ENCODE measurements around the gene FGFRL1.
"Not testable (repeated sequence)": the region's sequence is repeated elsewhere in the genome, so short reads cannot be mapped to it uniquely, and the experiment has no call there.

Gene FGFRL1

GRCh38 chr4:1041147-1041935, 29.9 kb downstream of the FGFRL1 start:
- Histone ChIP-seq H3K9me3 (ENCODE audit: control insufficient read depth, low read length) (no peaks in the 10 kb centered on the region), H3K4me1 (ENCODE audit: control insufficient read depth, insufficient read depth, low read length) (peaks cover 57% of the 10 kb centered on the region), H3K36me3 (ENCODE audit: control insufficient read depth, insufficient read depth, low read length, severe bottlenecking) (no peaks in the 10 kb centered on the region), H3K4me3 (ENCODE audit: low read length) (peak overlapping the region; percentile 50), H3K9ac (ENCODE audit: low read length) (peak overlapping the region; percentile 64), H3K27me3 (replicated peaks; ENCODE audit: control insufficient read depth, insufficient read depth, low read length) (no peaks in the 10 kb centered on the region)
- DNase-seq (ENCODE audit: low read depth): no peak

GRCh38 chr4:1041936-1042330, 30.5 kb downstream of the FGFRL1 start:
- DNase-seq (ENCODE audit: low read depth): no peak
- no peaks in the 10 kb centered on the region for H3K36me3 ChIP-seq (ENCODE audit: control insufficient read depth, insufficient read depth, low read length, severe bottlenecking)
- H3K9ac ChIP-seq (ENCODE audit: low read length): peak overlapping the region; percentile 64
- H3K27me3 ChIP-seq (replicated peaks; ENCODE audit: control insufficient read depth, insufficient read depth, low read length): no peaks in the 10 kb centered on the region
- H3K4me3 ChIP-seq (ENCODE audit: low read length): no peak overlapping the region
- H3K9me3 ChIP-seq (ENCODE audit: control insufficient read depth, low read length): no peaks in the 10 kb centered on the region
- H3K4me1 ChIP-seq (ENCODE audit: control insufficient read depth, insufficient read depth, low read length): peaks cover 59% of the 10 kb centered on the region

- H3K27me3 ChIP-seq (replicated peaks; ENCODE audit: control insufficient read depth, insufficient read depth, low read length): no peaks in the 10 kb centered on the region
- H3K4me1 ChIP-seq (ENCODE audit: control insufficient read depth, insufficient read depth, low read length): peaks cover 64% of the 10 kb centered on the region
- DNase-seq (ENCODE audit: low read depth): no peak
- peak overlapping the region; percentile 64 for H3K9ac ChIP-seq (ENCODE audit: low read length)
- H3K4me3 ChIP-seq (ENCODE audit: low read length): no peak overlapping the region
- H3K36me3 ChIP-seq (ENCODE audit: control insufficient read depth, insufficient read depth, low read length, severe bottlenecking): no peaks in the 10 kb centered on the region
- H3K9me3 ChIP-seq (ENCODE audit: control insufficient read depth, low read length): no peaks in the 10 kb centered on the region
Observed at GRCh38 chr4:1042352-1043055, 31.1 kb downstream of the FGFRL1 start.

- H3K9ac ChIP-seq (ENCODE audit: low read length): peak overlapping the region; percentile 70
- no peaks in the 10 kb centered on the region for H3K36me3 ChIP-seq (ENCODE audit: control insufficient read depth, insufficient read depth, low read length, severe bottlenecking)
- H3K9me3 ChIP-seq (ENCODE audit: control insufficient read depth, low read length): no peaks in the 10 kb centered on the region
- no peak for DNase-seq (ENCODE audit: low read depth)
- no peaks in the 10 kb centered on the region for H3K27me3 ChIP-seq (replicated peaks; ENCODE audit: control insufficient read depth, insufficient read depth, low read length)
- no peak overlapping the region for H3K4me3 ChIP-seq (ENCODE audit: low read length)
- H3K4me1 ChIP-seq (ENCODE audit: control insufficient read depth, insufficient read depth, low read length): peaks cover 68% of the 10 kb centered on the region
Observed at GRCh38 chr4:1043162-1043561, 31.7 kb downstream of the FGFRL1 start.

- DNase-seq (ENCODE audit: low read depth): peak; percentile 99
- H3K4me1 ChIP-seq (ENCODE audit: control insufficient read depth, insufficient read depth, low read length): peaks cover 67% of the 10 kb centered on the region
- peak overlapping the region; percentile 84 for H3K9ac ChIP-seq (ENCODE audit: low read length)
- no peaks in the 10 kb centered on the region for H3K36me3 ChIP-seq (ENCODE audit: control insufficient read depth, insufficient read depth, low read length, severe bottlenecking)
- H3K9me3 ChIP-seq (ENCODE audit: control insufficient read depth, low read length): no peaks in the 10 kb centered on the region
- H3K27me3 ChIP-seq (replicated peaks; ENCODE audit: control insufficient read depth, insufficient read depth, low read length): no peaks in the 10 kb centered on the region
- H3K4me3 ChIP-seq (ENCODE audit: low read length): peak overlapping the region; percentile 28
Observed at GRCh38 chr4:1043651-1044468, 32.4 kb downstream of the FGFRL1 start.

- Histone ChIP-seq H3K36me3 (ENCODE audit: control insufficient read depth, insufficient read depth, low read length, severe bottlenecking) (no peaks in the 10 kb centered on the region), H3K4me1 (ENCODE audit: control insufficient read depth, insufficient read depth, low read length) (peaks cover 61% of the 10 kb centered on the region), H3K9me3 (ENCODE audit: control insufficient read depth, low read length) (no peaks in the 10 kb centered on the region), H3K4me3 (ENCODE audit: low read length) (peak overlapping the region; percentile 28), H3K9ac (ENCODE audit: low read length) (peak overlapping the region; percentile 84), H3K27me3 (replicated peaks; ENCODE audit: control insufficient read depth, insufficient read depth, low read length) (no peaks in the 10 kb centered on the region)
- no peak for DNase-seq (ENCODE audit: low read depth)
Observed at GRCh38 chr4:1044469-1045192, 33.2 kb downstream of the FGFRL1 start.

- H3K4me1 ChIP-seq (ENCODE audit: control insufficient read depth, insufficient read depth, low read length): peaks cover 55% of the 10 kb centered on the region
- no peak for DNase-seq (ENCODE audit: low read depth)
Observed at GRCh38 chr4:1045193-1045594, 33.8 kb downstream of the FGFRL1 start.

GRCh38 chr4:1045595-1046201, 34.3 kb downstream of the FGFRL1 start:
- Histone ChIP-seq H3K9me3 (ENCODE audit: control insufficient read depth, low read length) (no peaks in the 10 kb centered on the region), H3K4me3 (ENCODE audit: low read length) (no peak overlapping the region), H3K36me3 (ENCODE audit: control insufficient read depth, insufficient read depth, low read length, severe bottlenecking) (no peaks in the 10 kb centered on the region), H3K9ac (ENCODE audit: low read length) (peak overlapping the region; percentile 84), H3K27me3 (replicated peaks; ENCODE audit: control insufficient read depth, insufficient read depth, low read length) (no peaks in the 10 kb centered on the region), H3K4me1 (ENCODE audit: control insufficient read depth, insufficient read depth, low read length) (peaks cover 50% of the 10 kb centered on the region)
- no peak for DNase-seq (ENCODE audit: low read depth)

More at GRCh38 chr4:1045193-1045594, 33.8 kb downstream of the FGFRL1 start:
- Histone ChIP-seq H3K27me3 (replicated peaks; ENCODE audit: control insufficient read depth, insufficient read depth, low read length) (no peaks in the 10 kb centered on the region), H3K36me3 (ENCODE audit: control insufficient read depth, insufficient read depth, low read length, severe bottlenecking) (no peaks in the 10 kb centered on the region), H3K9me3 (ENCODE audit: control insufficient read depth, low read length) (no peaks in the 10 kb centered on the region), H3K9ac (ENCODE audit: low read length) (peak overlapping the region; percentile 84), H3K4me3 (ENCODE audit: low read length) (no peak overlapping the region)

- peak; percentile 59 for DNase-seq (ENCODE audit: low read depth)
- Histone ChIP-seq H3K4me3 (ENCODE audit: low read length) (peak overlapping the region; percentile 59), H3K4me1 (ENCODE audit: control insufficient read depth, insufficient read depth, low read length) (peaks cover 41% of the 10 kb centered on the region), H3K9ac (ENCODE audit: low read length) (peak overlapping the region; percentile 81)
- not testable (repeated sequence) for H3K9me3 ChIP-seq (ENCODE audit: control insufficient read depth, low read length); H3K36me3 ChIP-seq (ENCODE audit: control insufficient read depth, insufficient read depth, low read length, severe bottlenecking); H3K27me3 ChIP-seq (replicated peaks; ENCODE audit: control insufficient read depth, insufficient read depth, low read length)
Observed at GRCh38 chr4:1046581-1047011, 35.2 kb downstream of the FGFRL1 start.

- H3K9ac ChIP-seq (ENCODE audit: low read length): peak overlapping the region; percentile 81
- H3K9me3 ChIP-seq (ENCODE audit: control insufficient read depth, low read length): no peaks in the 10 kb centered on the region
- H3K36me3 ChIP-seq (ENCODE audit: control insufficient read depth, insufficient read depth, low read length, severe bottlenecking): no peaks in the 10 kb centered on the region
- H3K4me3 ChIP-seq (ENCODE audit: low read length): peak overlapping the region; percentile 59
- peaks cover 42% of the 10 kb centered on the region for H3K4me1 ChIP-seq (ENCODE audit: control insufficient read depth, insufficient read depth, low read length)
- H3K27me3 ChIP-seq (replicated peaks; ENCODE audit: control insufficient read depth, insufficient read depth, low read length): no peaks in the 10 kb centered on the region
- DNase-seq (ENCODE audit: low read depth): no peak
Observed at GRCh38 chr4:1047106-1047975, 35.9 kb downstream of the FGFRL1 start.

All from adipocyte (in vitro differentiated cells).